RWPE1 (cell line): ENCODE measurements around the gene ASIC1.

Source experiments
- CTCF ChIA-PET: fragments of 350-600 bp; sonication (Branson Sonifier 250); formaldehyde crosslinking; extraction: SDS; loops from one replicate; lab custom pipeline; 2021; lab: Yijun Ruan, JAX
- POLR2A ChIA-PET: fragments of 400-600 bp; formaldehyde crosslinking; extraction: SDS; loops from one replicate; lab custom pipeline; 2020; ENCODE audit warnings: antibody characterized with exemption; ENCODE audit not compliant: low non-redundant PET; lab: Yijun Ruan, JAX
- DNase-seq: peaks from one replicate; pipeline ENCODE4 v3.0.0; 2012; ENCODE audit warnings: low spot score
- H3K27ac ChIP-seq: fragments of 450-650 bp; 2 replicates; pipeline ENCODE4 v1.5.1; 2017
- TF ChIP-seq, protein P1 (sequence below): fragments of 450-650 bp; conservative IDR thresholded peaks from 2 replicates; pipeline ENCODE4 v1.5.1; 2017; ENCODE audit warnings: low read depth, mild to moderate bottlenecking

The ASIC1 gene

DNA sequence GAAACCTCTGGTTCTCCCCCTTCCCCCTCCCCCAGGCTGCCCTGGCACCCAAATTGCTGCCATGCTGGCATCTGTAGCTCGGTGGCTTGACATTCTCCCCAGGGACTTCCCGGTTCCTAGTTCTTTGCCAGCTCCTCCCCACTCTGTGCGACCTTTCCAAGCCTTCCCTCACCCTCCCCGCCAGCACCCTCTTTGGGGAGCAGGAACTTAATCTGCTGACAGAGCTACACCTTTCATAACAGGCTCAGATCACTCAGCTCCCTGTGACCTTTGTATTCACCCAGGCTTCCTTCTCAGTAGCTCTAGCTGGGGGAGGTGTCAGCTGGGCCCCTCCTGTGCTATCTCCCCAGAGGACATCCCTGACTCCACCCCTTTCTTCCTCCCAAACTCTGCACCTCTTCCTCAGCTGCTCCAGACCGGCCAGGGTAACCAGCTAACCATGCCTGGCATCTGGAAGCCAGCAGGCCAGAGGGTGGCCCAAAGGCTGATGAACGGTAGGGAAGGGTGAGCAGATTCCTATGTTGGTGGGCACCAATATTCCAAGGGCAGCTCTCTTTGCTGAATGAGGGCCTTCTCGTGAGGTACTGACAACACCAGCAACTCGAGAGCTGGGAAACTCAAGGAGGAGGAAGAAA, 52.8 kb downstream of the ASIC1 start:
- ChIA-PET CTCF (interaction anchor here (0.6 to 3.0 kb wide), 7 partner anchors 9 to 570 kb away, joined by 4 to 27 read pairs (median 7); no protein-coding TSS in a partner anchor), POLR2A (no interaction called here)
- peak overlapping the region; percentile 92 for H3K27ac ChIP-seq
- no peak for DNase-seq
- TF ChIP-seq, protein P1, sequence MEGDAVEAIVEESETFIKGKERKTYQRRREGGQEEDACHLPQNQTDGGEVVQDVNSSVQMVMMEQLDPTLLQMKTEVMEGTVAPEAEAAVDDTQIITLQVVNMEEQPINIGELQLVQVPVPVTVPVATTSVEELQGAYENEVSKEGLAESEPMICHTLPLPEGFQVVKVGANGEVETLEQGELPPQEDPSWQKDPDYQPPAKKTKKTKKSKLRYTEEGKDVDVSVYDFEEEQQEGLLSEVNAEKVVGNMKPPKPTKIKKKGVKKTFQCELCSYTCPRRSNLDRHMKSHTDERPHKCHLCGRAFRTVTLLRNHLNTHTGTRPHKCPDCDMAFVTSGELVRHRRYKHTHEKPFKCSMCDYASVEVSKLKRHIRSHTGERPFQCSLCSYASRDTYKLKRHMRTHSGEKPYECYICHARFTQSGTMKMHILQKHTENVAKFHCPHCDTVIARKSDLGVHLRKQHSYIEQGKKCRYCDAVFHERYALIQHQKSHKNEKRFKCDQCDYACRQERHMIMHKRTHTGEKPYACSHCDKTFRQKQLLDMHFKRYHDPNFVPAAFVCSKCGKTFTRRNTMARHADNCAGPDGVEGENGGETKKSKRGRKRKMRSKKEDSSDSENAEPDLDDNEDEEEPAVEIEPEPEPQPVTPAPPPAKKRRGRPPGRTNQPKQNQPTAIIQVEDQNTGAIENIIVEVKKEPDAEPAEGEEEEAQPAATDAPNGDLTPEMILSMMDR: no peak

DNA sequence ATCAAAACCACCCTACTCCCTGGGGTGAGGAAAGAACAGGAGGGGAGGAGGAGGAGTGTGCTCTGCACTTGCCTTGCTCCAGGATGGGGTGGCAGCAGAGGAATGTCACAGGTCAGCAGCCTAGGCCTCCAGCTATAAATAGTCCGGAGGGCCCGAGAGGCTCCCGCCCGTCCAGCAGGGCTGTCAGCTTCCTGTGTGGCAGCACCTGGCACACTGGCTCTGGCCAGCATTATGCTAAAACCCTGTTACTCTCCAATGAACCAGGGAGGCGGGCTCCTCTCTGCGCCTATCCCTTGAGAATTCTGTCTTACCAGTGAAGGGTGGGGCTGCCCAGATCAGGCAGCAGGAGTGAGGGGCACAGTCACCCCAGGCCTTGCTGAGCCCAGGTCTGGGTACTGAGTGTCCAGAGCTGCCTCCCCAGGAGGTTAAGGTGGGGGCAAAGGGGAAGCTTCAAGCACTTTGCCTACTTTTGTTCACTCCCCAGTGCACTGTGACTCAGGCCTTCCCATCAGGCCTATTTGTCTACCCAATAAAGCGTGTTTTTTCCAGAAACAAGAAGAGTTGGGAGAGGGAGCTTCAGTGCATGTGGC, 53.5 kb downstream of the ASIC1 start:
- no peak for DNase-seq
- CTCF ChIA-PET: interaction anchor here (0.6 to 3.0 kb wide), 14 partner anchors 10 to 329 kb away, joined by 3 to 27 read pairs (median 5); no protein-coding TSS in a partner anchor
- H3K27ac ChIP-seq: peak overlapping the region; percentile 92
- TF ChIP-seq, protein P1: no peak
- POLR2A ChIA-PET: interaction anchor here (1.0 kb wide), 1 partner anchor 56 kb away, joined by 5 read pairs; no protein-coding TSS in a partner anchor

DNA sequence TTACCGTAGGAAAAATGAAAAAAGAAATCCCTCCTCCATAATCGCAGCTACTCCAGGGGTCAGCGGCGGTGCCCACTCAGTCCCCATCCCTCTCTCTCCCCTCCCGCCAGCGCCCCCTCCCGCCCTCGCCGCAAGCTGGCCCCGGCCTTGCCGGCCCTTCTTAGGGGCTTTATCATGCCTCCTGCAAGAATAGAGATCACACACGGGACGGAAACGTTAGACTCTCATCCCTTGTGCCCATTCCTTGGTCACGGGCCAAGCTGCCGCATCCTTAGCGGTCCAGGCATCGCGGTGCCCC, 53.9 kb downstream of the ASIC1 start:
- peak overlapping the region; percentile 92 for H3K27ac ChIP-seq
- ChIA-PET CTCF (interaction anchor here (0.6 to 3.0 kb wide), 16 partner anchors 10 to 328 kb away, joined by 3 to 27 read pairs (median 5); partner anchors contain the start of gene SMARCD1), POLR2A (interaction anchor here (0.6 to 1.1 kb wide), 5 partner anchors 9 to 283 kb away, joined by 3 to 12 read pairs (median 5); partner anchors contain the start of gene SMARCD1)
- no peak for DNase-seq
- TF ChIP-seq, protein P1: no peak

DNA sequence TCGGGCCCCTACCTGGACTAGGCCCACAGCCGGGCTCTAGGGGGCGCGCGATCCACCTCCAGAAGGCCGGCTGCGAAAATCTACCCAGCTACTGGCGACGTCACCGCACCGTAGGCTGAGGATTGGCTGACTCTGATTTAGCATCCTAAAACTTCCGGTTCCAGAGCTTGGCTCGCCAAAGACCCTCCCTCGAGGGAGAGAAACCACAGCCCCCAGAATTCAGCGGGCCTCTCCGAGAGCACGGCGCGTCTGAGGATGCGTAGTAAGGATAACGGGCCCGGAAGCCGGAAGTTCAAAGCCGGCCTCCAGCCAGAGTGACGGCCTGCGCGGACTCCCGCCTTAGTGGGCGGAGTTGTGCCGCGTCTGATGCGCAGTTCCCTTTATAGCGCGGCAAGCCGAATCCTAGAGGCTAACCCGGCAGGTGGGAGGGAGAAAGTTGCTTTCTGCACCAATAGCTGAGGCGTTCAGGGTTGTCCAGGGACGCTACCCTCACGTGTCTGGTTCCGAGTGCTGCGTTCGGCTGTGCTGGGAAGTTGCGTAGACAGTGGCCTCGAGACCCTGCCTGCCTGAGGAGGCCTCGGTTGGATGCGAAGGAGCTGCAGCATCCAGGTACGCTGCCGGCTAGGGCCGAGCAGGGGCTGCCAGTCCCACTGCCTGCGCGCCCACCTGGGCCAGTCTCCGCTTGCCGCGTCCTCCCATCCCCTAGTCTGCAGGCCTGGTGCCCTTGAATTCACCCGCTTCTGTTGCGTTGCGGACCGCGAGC, 54.5 kb downstream of the ASIC1 start, which contains the start of gene COX14:
Gene COX14, plus strand, starts transcription at position 544 of the 763 bp plus-strand sequence. CDS start 7,808 bp downstream, outside the sequence.
- H3K27ac ChIP-seq: peak within 1 kb of the TSS; percentile 92
- ChIA-PET CTCF (interaction anchor here (0.6 to 3.0 kb wide), 18 partner anchors 11 to 396 kb away, joined by 3 to 27 read pairs (median 5); partner anchors contain the start of gene SMARCD1), POLR2A (interaction anchor here (0.6 to 1.1 kb wide), 7 partner anchors 8 to 283 kb away, joined by 3 to 12 read pairs (median 4); partner anchors contain the start of gene SMARCD1)
- TF ChIP-seq, protein P1: peak; percentile 98
- peak; percentile 99 for DNase-seq

DNA sequence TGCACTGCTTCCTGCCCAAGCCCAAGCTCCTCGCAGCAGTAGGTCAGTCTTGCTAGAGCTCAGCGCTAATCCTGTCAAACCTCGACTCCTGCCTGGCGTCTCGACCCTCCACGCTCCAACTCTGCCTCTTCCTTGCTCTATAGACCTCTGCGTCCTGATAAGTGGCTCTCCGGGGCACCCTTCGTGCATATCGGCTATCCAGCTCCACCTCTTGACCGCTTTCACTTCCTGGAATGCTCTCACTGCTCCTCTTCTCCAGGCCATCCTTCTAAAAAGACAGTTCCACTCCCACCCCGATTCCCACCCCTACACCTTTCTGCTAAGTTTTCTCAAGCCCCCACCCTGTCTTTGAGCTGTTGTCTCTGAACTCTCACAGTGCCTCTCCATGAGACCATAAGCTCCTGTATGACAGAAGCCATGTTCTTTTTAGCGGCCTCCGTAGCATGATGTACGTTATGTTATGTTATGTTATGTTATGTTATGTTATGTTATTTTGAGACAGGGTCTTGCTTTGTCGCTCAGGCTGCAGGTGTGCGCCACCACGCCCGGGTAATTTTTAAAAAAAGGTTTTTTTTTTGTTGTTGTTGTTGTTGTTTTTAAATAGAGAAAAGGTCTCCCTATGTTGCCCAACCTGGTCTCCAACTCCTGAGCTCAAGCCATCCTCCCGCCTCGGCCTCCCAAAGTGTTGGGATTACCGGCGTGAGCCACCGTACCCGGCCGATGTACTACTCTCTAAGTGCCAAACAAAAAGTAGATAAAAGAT, 55.2 kb downstream of the ASIC1 start:
- ChIA-PET CTCF (interaction anchor here (0.6 to 3.0 kb wide), 5 partner anchors 22 to 396 kb away, joined by 3 to 18 read pairs (median 4); partner anchors contain the start of genes AQP2 and SMARCD1), POLR2A (interaction anchor here (0.6 to 1.1 kb wide), 4 partner anchors 15 to 874 kb away, joined by 3 to 4 read pairs (median 3); partner anchors contain the start of gene SMARCD1)
- TF ChIP-seq, protein P1: no peak
- peak overlapping the region; percentile 92 for H3K27ac ChIP-seq
- peak; percentile 49 for DNase-seq
